SK-N-SH treated with all-trans-retinoic acid at 6 μM for 48 hours (cell line): Measurements from ENCODE around the gene GPC5.

ENCODE experiments used
- ATAC-seq: fragments of 200-7000 bp; cut with Tn5 transposase; 3 replicates; pipeline ENCODE4 v1.9.1; 2020; ENCODE audit warnings: mild to moderate bottlenecking, moderate library complexity
- ARNTL ChIP-seq: fragments of 450-650 bp; formaldehyde crosslinking; IDR thresholded peaks from 2 replicates; pipeline ENCODE4 v1.5.0; 2020; ENCODE audit warnings: low read depth, mild to moderate bottlenecking, moderate library complexity, borderline replicate concordance
- BACH2 ChIP-seq: fragments of 250-450 bp; sonication (Bioruptor Pico); IDR thresholded peaks from 2 replicates; pipeline ENCODE4 v1.9.0; 2021; ENCODE audit warnings: mild to moderate bottlenecking, borderline replicate concordance
- CSDC2 ChIP-seq: fragments of 250-450 bp; sonication (Bioruptor Pico); IDR thresholded peaks from 2 replicates; pipeline ENCODE4 v1.5.0; 2020; ENCODE audit warnings: mild to moderate bottlenecking, moderate library complexity
- ESRRG ChIP-seq: fragments of 250-450 bp; sonication (Bioruptor Pico); IDR thresholded peaks from 2 replicates; pipeline ENCODE4 v1.6.1; 2021; ENCODE audit warnings: mild to moderate bottlenecking
- GLIS3 ChIP-seq: fragments of 250-450 bp; sonication (Bioruptor Pico); IDR thresholded peaks from 2 replicates; pipeline ENCODE4 v1.5.0; 2020; ENCODE audit warnings: mild to moderate bottlenecking, moderate library complexity
- ISL1 ChIP-seq: fragments of 250-450 bp; sonication (Bioruptor Pico); IDR thresholded peaks from 2 replicates; pipeline ENCODE4 v2.1.2; 2022; ENCODE audit warnings: mild to moderate bottlenecking, moderate library complexity
- PPARA ChIP-seq: fragments of 250-450 bp; sonication (Bioruptor Pico); IDR thresholded peaks from 2 replicates; pipeline ENCODE4 v1.5.0; 2020; ENCODE audit warnings: mild to moderate bottlenecking, borderline replicate concordance
- RARB ChIP-seq: fragments of 250-450 bp; sonication (Bioruptor Pico); IDR thresholded peaks from 2 replicates; pipeline ENCODE4 v1.8.0; 2021; ENCODE audit warnings: mild to moderate bottlenecking, moderate library complexity
- SNAI2 ChIP-seq: fragments of 250-450 bp; sonication (Bioruptor Pico); IDR thresholded peaks from 2 replicates; pipeline ENCODE4 v1.5.0; 2020; ENCODE audit warnings: mild to moderate bottlenecking, moderate library complexity
- TCF4 ChIP-seq: fragments of 250-450 bp; sonication (Bioruptor Pico); IDR thresholded peaks from 2 replicates; pipeline ENCODE4 v1.8.0; 2021; ENCODE audit warnings: mild to moderate bottlenecking, moderate library complexity, borderline replicate concordance
- TOX ChIP-seq: fragments of 250-450 bp; sonication (Bioruptor Pico); IDR thresholded peaks from 2 replicates; pipeline ENCODE4 v1.8.0; 2021; ENCODE audit warnings: mild to moderate bottlenecking, moderate library complexity, borderline replicate concordance
- ZC3H10 ChIP-seq: fragments of 250-450 bp; sonication (Bioruptor Pico); IDR thresholded peaks from 2 replicates; pipeline ENCODE4 v1.5.1; 2021; ENCODE audit warnings: mild to moderate bottlenecking, moderate library complexity
- ZFP3 ChIP-seq: fragments of 250-450 bp; sonication (Bioruptor Pico); IDR thresholded peaks from 2 replicates; pipeline ENCODE4 v1.5.0; 2020; ENCODE audit warnings: mild to moderate bottlenecking, moderate library complexity
- ZFP30 ChIP-seq: fragments of 450-650 bp; formaldehyde crosslinking; IDR thresholded peaks from 2 replicates; pipeline ENCODE4 v1.5.0; 2022; ENCODE audit warnings: mild to moderate bottlenecking, moderate library complexity
- ZNF565 ChIP-seq: fragments of 450-650 bp; formaldehyde crosslinking; conservative IDR thresholded peaks from 2 replicates; pipeline ENCODE4 v1.5.0; 2020; ENCODE audit warnings: low read depth, mild to moderate bottlenecking, moderate library complexity
- ZNF70 ChIP-seq: fragments of 450-650 bp; formaldehyde crosslinking; IDR thresholded peaks from 2 replicates; pipeline ENCODE4 v1.5.0; 2020; ENCODE audit warnings: mild to moderate bottlenecking, moderate library complexity
- ZNF8 ChIP-seq: fragments of 450-650 bp; formaldehyde crosslinking; IDR thresholded peaks from 2 replicates; pipeline ENCODE4 v1.5.0; 2020; ENCODE audit warnings: mild to moderate bottlenecking, moderate library complexity
- TF ChIP-seq, protein P1 (sequence below): fragments of 250-450 bp; sonication (Bioruptor Pico); IDR thresholded peaks from 2 replicates; pipeline ENCODE4 v1.8.0; 2021; ENCODE audit warnings: low read depth, mild to moderate bottlenecking, moderate library complexity, borderline replicate concordance
- TF ChIP-seq, protein P2 (sequence below): fragments of 250-450 bp; sonication (Bioruptor Pico); IDR thresholded peaks from 2 replicates; pipeline ENCODE4 v1.5.1; 2020; ENCODE audit warnings: low read depth, mild to moderate bottlenecking, moderate library complexity
- TF ChIP-seq, protein P3 (sequence below): fragments of 250-450 bp; sonication (Bioruptor Pico); IDR thresholded peaks from 2 replicates; pipeline ENCODE4 v1.8.0; 2020; ENCODE audit warnings: mild to moderate bottlenecking, moderate library complexity, borderline replicate concordance
- TF ChIP-seq, protein P4 (sequence below): fragments of 250-450 bp; sonication (Bioruptor Pico); IDR thresholded peaks from 2 replicates; pipeline ENCODE4 v1.5.1; 2021; ENCODE audit warnings: mild to moderate bottlenecking, moderate library complexity

GPC5 gene

DNA sequence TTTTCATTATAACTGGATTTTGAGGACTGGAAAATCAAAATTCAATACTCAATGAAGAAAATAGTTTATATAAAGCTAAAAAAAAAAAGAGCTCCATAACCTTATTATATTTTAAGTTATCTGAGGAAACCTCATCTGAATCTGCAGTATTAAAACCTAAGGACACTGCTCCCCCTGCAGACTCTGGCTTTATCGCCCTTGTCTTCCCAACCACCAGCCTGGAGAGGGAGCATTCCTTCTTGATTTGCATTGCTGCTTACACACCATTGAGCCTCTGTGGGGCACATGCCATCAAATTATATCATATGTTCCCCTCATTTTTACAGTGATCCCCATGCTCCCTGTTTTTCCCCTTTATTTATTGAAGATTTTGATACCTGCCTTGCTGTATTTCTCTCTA is 956.8 kb downstream of the GPC5 start (continued):
- TF ChIP-seq, protein P1, sequence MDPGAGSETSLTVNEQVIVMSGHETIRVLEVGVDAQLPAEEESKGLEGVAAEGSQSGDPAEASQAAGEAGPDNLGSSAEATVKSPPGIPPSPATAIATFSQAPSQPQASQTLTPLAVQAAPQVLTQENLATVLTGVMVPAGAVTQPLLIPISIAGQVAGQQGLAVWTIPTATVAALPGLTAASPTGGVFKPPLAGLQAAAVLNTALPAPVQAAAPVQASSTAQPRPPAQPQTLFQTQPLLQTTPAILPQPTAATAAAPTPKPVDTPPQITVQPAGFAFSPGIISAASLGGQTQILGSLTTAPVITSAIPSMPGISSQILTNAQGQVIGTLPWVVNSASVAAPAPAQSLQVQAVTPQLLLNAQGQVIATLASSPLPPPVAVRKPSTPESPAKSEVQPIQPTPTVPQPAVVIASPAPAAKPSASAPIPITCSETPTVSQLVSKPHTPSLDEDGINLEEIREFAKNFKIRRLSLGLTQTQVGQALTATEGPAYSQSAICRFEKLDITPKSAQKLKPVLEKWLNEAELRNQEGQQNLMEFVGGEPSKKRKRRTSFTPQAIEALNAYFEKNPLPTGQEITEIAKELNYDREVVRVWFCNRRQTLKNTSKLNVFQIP (CRISPR knock-in tag): no peak

DNA sequence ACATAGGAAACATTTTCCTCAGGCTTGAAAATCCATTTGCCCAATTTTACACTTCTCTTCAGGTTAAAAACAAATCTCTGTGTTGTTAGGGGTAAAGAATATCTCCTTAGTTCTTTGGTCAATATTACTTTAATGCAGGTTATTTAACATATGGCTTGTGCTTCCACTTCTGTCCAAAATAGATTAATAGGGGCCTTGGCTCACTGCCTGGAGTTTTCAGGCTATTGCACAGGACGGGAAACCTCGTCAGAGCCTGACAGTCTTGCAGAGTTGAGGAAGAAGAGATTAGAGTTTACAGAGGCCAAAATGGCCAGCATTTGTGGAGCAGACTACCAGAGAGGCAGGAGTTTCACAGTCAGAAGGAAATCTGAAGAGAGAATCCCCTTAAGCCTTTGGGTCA is 964.3 kb downstream of the GPC5 start:
- ATAC-seq: no peak; the same call in 2 of the 3 replicates
- TF ChIP-seq GLIS3 (no peak), CSDC2 (no peak), ESRRG (CRISPR knock-in tag) (no peak), ZNF8 (CRISPR knock-in tag) (no peak), BACH2 (CRISPR knock-in tag) (no peak), TCF4 (CRISPR knock-in tag) (no peak), ZFP3 (CRISPR knock-in tag) (no peak), ZNF565 (no peak), TOX (CRISPR knock-in tag) (no peak), ZFP30 (CRISPR knock-in tag) (no peak), ISL1 (CRISPR knock-in tag) (no peak), ARNTL (CRISPR knock-in tag) (no peak), ZNF70 (CRISPR knock-in tag) (no peak), ZC3H10 (no peak)
- TF ChIP-seq, protein P2, sequence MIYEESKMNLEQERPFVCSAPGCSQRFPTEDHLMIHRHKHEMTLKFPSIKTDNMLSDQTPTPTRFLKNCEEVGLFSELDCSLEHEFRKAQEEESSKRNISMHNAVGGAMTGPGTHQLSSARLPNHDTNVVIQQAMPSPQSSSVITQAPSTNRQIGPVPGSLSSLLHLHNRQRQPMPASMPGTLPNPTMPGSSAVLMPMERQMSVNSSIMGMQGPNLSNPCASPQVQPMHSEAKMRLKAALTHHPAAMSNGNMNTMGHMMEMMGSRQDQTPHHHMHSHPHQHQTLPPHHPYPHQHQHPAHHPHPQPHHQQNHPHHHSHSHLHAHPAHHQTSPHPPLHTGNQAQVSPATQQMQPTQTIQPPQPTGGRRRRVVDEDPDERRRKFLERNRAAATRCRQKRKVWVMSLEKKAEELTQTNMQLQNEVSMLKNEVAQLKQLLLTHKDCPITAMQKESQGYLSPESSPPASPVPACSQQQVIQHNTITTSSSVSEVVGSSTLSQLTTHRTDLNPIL (CRISPR knock-in tag): no peak
- TF ChIP-seq, protein P1 (CRISPR knock-in tag): no peak
- TF ChIP-seq, protein P3, sequence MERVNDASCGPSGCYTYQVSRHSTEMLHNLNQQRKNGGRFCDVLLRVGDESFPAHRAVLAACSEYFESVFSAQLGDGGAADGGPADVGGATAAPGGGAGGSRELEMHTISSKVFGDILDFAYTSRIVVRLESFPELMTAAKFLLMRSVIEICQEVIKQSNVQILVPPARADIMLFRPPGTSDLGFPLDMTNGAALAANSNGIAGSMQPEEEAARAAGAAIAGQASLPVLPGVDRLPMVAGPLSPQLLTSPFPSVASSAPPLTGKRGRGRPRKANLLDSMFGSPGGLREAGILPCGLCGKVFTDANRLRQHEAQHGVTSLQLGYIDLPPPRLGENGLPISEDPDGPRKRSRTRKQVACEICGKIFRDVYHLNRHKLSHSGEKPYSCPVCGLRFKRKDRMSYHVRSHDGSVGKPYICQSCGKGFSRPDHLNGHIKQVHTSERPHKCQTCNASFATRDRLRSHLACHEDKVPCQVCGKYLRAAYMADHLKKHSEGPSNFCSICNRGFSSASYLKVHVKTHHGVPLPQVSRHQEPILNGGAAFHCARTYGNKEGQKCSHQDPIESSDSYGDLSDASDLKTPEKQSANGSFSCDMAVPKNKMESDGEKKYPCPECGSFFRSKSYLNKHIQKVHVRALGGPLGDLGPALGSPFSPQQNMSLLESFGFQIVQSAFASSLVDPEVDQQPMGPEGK (CRISPR knock-in tag): no peak

DNA sequence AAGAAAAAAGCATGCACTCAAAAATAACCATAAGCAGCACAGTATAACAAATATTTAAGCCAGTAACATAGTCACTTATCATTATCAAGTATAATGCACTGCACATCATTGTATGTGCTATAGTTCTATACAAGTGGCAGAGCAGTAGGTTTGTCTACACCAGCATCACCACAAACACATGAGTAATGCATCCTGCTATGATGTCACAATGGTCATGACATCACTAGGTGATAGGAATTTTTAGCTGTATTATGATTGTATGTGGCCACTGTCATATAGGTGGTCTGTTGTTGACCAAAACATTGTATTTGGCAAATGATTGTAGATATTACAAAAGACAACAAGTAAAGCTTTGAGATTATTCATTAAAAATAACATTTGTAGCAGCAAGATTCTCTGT is 967.5 kb downstream of the GPC5 start:
- TF ChIP-seq ZNF70 (CRISPR knock-in tag) (no peak), CSDC2 (no peak), GLIS3 (no peak), ISL1 (CRISPR knock-in tag) (no peak), RARB (CRISPR knock-in tag) (no peak), TCF4 (CRISPR knock-in tag) (no peak), ZNF8 (CRISPR knock-in tag) (no peak), ZC3H10 (no peak), ESRRG (CRISPR knock-in tag) (no peak)
- TF ChIP-seq, protein P3 (CRISPR knock-in tag): no peak
- ATAC-seq: no peak

DNA sequence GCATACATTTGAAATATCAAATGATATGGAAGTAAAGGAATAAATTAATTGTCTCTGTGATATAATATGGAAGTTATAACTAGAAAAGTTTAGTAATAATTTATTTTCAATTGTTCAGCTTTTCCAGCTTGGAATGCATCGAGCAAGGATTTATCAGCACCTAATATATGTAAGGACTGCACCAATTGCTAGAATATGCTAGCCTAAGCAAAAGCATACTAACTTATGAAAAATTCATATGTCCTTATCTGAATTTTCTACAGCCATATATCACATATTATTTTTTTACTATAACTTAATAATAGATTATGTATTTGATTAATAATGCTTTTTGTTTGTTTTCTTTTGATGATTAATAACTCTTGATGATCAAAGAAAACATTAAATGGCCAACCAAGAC is 979.0 kb downstream of the GPC5 start:
- ATAC-seq: no peak
- TF ChIP-seq SNAI2 (CRISPR knock-in tag) (no peak), GLIS3 (no peak), CSDC2 (no peak), PPARA (CRISPR knock-in tag) (no peak), ZFP30 (CRISPR knock-in tag) (no peak), TOX (CRISPR knock-in tag) (no peak), ISL1 (CRISPR knock-in tag) (no peak), ZNF8 (CRISPR knock-in tag) (no peak), ZC3H10 (no peak), ZNF565 (no peak)
- TF ChIP-seq, protein P4, sequence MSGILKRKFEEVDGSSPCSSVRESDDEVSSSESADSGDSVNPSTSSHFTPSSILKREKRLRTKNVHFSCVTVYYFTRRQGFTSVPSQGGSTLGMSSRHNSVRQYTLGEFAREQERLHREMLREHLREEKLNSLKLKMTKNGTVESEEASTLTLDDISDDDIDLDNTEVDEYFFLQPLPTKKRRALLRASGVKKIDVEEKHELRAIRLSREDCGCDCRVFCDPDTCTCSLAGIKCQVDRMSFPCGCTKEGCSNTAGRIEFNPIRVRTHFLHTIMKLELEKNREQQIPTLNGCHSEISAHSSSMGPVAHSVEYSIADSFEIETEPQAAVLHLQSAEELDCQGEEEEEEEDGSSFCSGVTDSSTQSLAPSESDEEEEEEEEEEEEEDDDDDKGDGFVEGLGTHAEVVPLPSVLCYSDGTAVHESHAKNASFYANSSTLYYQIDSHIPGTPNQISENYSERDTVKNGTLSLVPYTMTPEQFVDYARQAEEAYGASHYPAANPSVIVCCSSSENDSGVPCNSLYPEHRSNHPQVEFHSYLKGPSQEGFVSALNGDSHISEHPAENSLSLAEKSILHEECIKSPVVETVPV (CRISPR knock-in tag): no peak
- TF ChIP-seq, protein P3 (CRISPR knock-in tag): no peak
